PC-3 (cell line): ENCODE results near the gene CIB2.

ENCODE experiments used
- EZH2 ChIP-seq: fragments of 300-600 bp; sonication (generic); IDR thresholded peaks from one replicate; pipeline ENCODE4 v1.6.1; 2017; ENCODE audit warnings: antibody characterized with exemption, mild to moderate bottlenecking, low read length; ENCODE audit not compliant: unreplicated experiment
- EZH2phosphoT487 ChIP-seq: fragments of 300-600 bp; sonication (generic); IDR thresholded peaks from 2 replicates; pipeline ENCODE4 v1.6.1; 2018; ENCODE audit warnings: mild to moderate bottlenecking, antibody characterized with exemption, low read length, borderline replicate concordance
- TF ChIP-seq, protein P1 (sequence below): fragments of 300-600 bp; sonication (generic); conservative IDR thresholded peaks from 2 replicates; pipeline ENCODE4 v1.5.1; 2017; ENCODE audit warnings: antibody characterized with exemption, low read depth, mild to moderate bottlenecking, low read length

DNA sequence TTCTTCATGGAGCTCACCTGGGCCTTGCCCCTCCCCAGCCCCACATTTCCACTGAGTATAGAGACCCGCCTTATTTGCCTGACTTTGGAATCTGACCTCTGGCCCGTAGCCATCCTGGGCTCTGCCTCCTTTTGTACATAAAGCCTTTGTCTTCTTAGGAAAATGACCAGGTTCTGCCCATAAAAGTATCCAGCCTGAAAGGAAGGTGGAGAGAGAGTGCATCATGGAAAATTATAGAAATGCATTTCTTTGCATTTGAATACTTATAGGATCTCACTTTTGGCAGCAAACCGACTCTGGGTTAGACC is 42.5 kb downstream of the CIB2 start:
- TF ChIP-seq, protein P1, sequence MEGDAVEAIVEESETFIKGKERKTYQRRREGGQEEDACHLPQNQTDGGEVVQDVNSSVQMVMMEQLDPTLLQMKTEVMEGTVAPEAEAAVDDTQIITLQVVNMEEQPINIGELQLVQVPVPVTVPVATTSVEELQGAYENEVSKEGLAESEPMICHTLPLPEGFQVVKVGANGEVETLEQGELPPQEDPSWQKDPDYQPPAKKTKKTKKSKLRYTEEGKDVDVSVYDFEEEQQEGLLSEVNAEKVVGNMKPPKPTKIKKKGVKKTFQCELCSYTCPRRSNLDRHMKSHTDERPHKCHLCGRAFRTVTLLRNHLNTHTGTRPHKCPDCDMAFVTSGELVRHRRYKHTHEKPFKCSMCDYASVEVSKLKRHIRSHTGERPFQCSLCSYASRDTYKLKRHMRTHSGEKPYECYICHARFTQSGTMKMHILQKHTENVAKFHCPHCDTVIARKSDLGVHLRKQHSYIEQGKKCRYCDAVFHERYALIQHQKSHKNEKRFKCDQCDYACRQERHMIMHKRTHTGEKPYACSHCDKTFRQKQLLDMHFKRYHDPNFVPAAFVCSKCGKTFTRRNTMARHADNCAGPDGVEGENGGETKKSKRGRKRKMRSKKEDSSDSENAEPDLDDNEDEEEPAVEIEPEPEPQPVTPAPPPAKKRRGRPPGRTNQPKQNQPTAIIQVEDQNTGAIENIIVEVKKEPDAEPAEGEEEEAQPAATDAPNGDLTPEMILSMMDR: no peak
- no peak for TF ChIP-seq EZH2phosphoT487
- TF ChIP-seq EZH2: no peak
